ENCODE results near the gene ACYP2.

DNA sequence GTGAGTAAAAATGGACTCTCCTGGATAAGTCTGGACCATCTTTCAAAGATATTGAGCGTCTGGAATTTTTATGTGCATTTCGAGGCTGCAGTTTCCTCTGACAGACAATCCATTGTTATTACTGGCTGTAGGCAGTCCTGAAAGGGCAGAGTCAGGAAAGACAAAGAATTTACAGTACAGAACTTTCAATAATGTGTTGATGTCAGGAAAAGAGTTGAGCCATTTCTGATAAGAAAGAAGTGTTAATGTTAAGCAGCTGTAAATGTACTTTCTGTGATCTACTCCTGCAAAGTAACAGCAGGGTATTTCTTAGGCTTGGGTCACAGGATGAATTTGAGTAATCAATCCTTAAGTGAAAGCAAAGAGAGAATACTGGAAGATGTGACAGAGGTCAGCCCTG is 110.8 kb downstream of the ACYP2 start:
- no peak for TF ChIP-seq EZH2 (IDR thresholded peaks at IDR 0.05; ENCODE audit: insufficient read depth, poor library complexity, severe bottlenecking)
- no peak for TF ChIP-seq EZH2phosphoT487 (IDR thresholded peaks at IDR 0.05; ENCODE audit: insufficient read depth, low read depth)

All from GM23248 (cell line).